HEK293T (cell line): ENCODE data around the gene GRIN3A.

Experiments used
- ELF4 ChIP-seq: fragments of 450-650 bp; IDR thresholded peaks from 2 replicates; pipeline ENCODE4 v1.6.1; 2017; ENCODE audit warnings: antibody characterized with exemption
- FOXA1 ChIP-seq: fragments of 450-650 bp; IDR thresholded peaks from 2 replicates; pipeline ENCODE4 v1.6.1; 2016; ENCODE audit warnings: mild to moderate bottlenecking
- FOXM1 ChIP-seq: fragments of 450-650 bp; IDR thresholded peaks from 2 replicates; pipeline ENCODE4 v1.6.1; 2017; ENCODE audit warnings: mild to moderate bottlenecking, borderline replicate concordance
- HDGF ChIP-seq: fragments of 450-650 bp; IDR thresholded peaks from 2 replicates; pipeline ENCODE4 v1.6.1; 2017; ENCODE audit warnings: antibody characterized with exemption, borderline replicate concordance
- NFRKB ChIP-seq: fragments of 450-650 bp; IDR thresholded peaks from 2 replicates; pipeline ENCODE4 v1.6.1; 2016; ENCODE audit warnings: mild to moderate bottlenecking, moderate library complexity
- PKNOX1 ChIP-seq: fragments of 450-650 bp; IDR thresholded peaks from 2 replicates; pipeline ENCODE4 v1.6.1; 2016
- SP1 ChIP-seq: fragments of 450-650 bp; IDR thresholded peaks from 2 replicates; pipeline ENCODE4 v1.6.1; 2017
- SUZ12 ChIP-seq: fragments of 450-650 bp; IDR thresholded peaks from 2 replicates; pipeline ENCODE4 v1.6.1; 2016; ENCODE audit warnings: mild to moderate bottlenecking
- TARDBP ChIP-seq: fragments of 450-650 bp; IDR thresholded peaks from 2 replicates; pipeline ENCODE4 v1.6.1; 2016
- ZNF384 ChIP-seq: fragments of 450-650 bp; IDR thresholded peaks from 2 replicates; pipeline ENCODE4 v1.6.1; 2016

DNA sequence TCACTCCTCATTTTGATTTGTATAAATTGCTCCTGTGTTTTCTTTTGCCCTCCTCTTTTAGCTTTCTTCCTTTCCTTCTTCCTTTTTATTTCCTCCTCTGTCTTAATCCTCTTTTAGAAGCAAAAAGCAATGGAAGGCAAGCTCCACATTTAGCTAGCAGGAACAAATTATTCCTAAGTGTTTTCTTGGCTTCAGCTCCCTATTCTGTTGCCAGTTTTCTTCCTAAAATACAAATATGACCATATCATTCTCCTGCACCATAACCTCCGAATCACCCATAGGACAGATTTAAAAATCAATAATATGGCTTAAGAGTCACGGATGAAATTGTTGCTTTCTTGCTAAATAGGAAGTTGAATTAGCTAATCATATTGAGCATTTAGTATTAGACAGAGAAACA is 49.4 kb downstream of the GRIN3A start:
- TF ChIP-seq TARDBP (no peak), ELF4 (no peak), ZNF384 (no peak), HDGF (no peak), SUZ12 (no peak), NFRKB (no peak), SP1 (no peak), PKNOX1 (no peak), FOXM1 (no peak), FOXA1 (no peak)
